Rectal smooth muscle tissue (tissue), 1 donor: ENCODE results near the gene PAK1.
"Not testable (repeated sequence)": the region's sequence is repeated elsewhere in the genome, so short reads cannot be mapped to it uniquely, and the experiment has no call there.

Source experiments
- H3K27ac ChIP-seq: one replicate; pipeline ENCODE4 v1.7.0; 2013; ENCODE audit warnings: low read depth, low read length, inconsistent platforms
- H3K27me3 ChIP-seq: one replicate; pipeline ENCODE4 v1.7.0; 2013; ENCODE audit warnings: low read length; ENCODE audit not compliant: control insufficient read depth, insufficient read depth
- H3K36me3 ChIP-seq: one replicate; pipeline ENCODE4 v1.7.0; 2013; ENCODE audit warnings: low read length; ENCODE audit not compliant: control insufficient read depth, insufficient read depth
- H3K4me1 ChIP-seq: one replicate; pipeline ENCODE4 v1.7.0; 2013; ENCODE audit warnings: low read length; ENCODE audit not compliant: control insufficient read depth, insufficient read depth
- H3K4me3 ChIP-seq: one replicate; pipeline ENCODE4 v1.7.0; 2013; ENCODE audit warnings: low read length
- H3K9ac ChIP-seq: one replicate; pipeline ENCODE4 v1.7.0; 2013; ENCODE audit warnings: low read length

Gene PAK1

GRCh38 chr11:77505956-77506355 is 32.1 kb upstream of the PAK1 start:
- Histone ChIP-seq H3K4me1 (no peaks in the 10 kb centered on the region), H3K27me3 (no peaks in the 10 kb centered on the region), H3K27ac (no peak overlapping the region)

DNA sequence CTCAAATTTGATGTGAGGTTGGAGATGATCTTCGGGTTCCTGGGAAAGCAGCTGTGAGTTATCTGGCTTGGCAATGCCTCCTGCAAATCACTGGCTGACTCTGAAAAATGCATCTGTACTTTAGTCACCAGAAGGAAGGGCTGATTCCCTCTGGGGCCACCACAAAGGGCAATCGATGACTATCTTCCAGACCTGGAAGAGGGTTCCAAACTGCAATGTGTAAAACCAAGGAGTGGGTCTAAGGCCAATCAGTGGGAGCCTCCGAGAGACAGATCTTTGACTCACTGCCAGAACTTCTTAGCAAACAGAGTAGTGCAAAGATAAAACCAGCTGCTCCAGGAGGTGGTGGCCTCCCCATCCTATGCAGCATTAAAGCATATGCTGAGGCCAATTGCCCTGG is 29.1 kb upstream of the PAK1 start:
- H3K36me3 ChIP-seq, result no peaks in the 10 kb centered on the region
- no peak overlapping the region for H3K27ac ChIP-seq
- H3K9ac ChIP-seq, result no peak overlapping the region
- no peaks in the 10 kb centered on the region for H3K4me1 ChIP-seq
- no peak overlapping the region for H3K4me3 ChIP-seq
- no peaks in the 10 kb centered on the region for H3K27me3 ChIP-seq

More at GRCh38 chr11:77505956-77506355, 32.1 kb upstream of the PAK1 start:
- no peak overlapping the region for H3K4me3 ChIP-seq
- no peak overlapping the region for H3K9ac ChIP-seq
- no peaks in the 10 kb centered on the region for H3K36me3 ChIP-seq

DNA sequence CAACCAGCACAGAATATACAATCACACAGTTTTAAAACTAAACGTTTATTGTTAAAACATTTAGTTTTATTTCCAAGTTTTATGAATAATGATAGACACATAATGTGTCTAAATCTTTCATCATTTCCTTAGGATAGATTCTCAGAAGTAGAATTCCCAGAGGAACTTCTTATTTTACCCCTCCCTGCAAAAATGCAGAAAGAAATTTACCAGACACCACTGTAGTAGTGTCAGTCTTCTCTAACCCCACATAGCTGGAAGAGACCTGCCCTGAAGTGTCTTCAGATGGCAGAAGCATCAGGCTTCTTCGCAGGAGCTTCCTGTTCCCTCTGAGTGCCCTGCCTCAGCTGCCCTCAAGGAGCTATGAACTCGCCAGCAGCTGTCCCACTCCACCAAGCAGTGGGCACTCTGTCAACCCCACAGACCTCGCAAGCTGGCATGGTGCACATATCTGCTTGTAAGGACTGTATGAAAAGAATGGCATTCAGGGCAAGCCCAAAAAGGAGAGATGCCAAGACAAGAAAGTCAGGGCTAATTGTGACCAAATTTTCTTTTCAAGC is 28.5 kb upstream of the PAK1 start:
- Histone ChIP-seq H3K4me1 (no peaks in the 10 kb centered on the region), H3K4me3 (no peak overlapping the region), H3K27me3 (no peaks in the 10 kb centered on the region), H3K9ac (no peak overlapping the region), H3K36me3 (no peaks in the 10 kb centered on the region), H3K27ac (no peak overlapping the region)

- H3K36me3 ChIP-seq, result no peaks in the 10 kb centered on the region
- no peak overlapping the region for H3K27ac ChIP-seq
- H3K27me3 ChIP-seq, result no peaks in the 10 kb centered on the region
- no peak overlapping the region for H3K9ac ChIP-seq
- no peak overlapping the region for H3K4me3 ChIP-seq
- H3K4me1 ChIP-seq, result no peaks in the 10 kb centered on the region
These were observed 27.9 kb upstream of the PAK1 start for GRCh38 chr11:77501758-77502157.

GRCh38 chr11:77497368-77497767 is 23.5 kb upstream of the PAK1 start:
- no peaks in the 10 kb centered on the region for H3K4me1 ChIP-seq
- no peaks in the 10 kb centered on the region for H3K36me3 ChIP-seq
- H3K9ac ChIP-seq, result no peak overlapping the region
- no peaks in the 10 kb centered on the region for H3K27me3 ChIP-seq
- no peak overlapping the region for H3K4me3 ChIP-seq
- no peak overlapping the region for H3K27ac ChIP-seq

GRCh38 chr11:77495526-77495925 is 21.6 kb upstream of the PAK1 start:
- no peak overlapping the region for H3K4me3 ChIP-seq
- H3K27ac ChIP-seq, result no peak overlapping the region
- H3K9ac ChIP-seq, result no peak overlapping the region
- no peaks in the 10 kb centered on the region for H3K4me1 ChIP-seq
- H3K36me3 ChIP-seq, result no peaks in the 10 kb centered on the region
- no peaks in the 10 kb centered on the region for H3K27me3 ChIP-seq

GRCh38 chr11:77490035-77490434 is 16.1 kb upstream of the PAK1 start:
- not testable (repeated sequence) for H3K36me3 ChIP-seq, H3K4me3 ChIP-seq

DNA sequence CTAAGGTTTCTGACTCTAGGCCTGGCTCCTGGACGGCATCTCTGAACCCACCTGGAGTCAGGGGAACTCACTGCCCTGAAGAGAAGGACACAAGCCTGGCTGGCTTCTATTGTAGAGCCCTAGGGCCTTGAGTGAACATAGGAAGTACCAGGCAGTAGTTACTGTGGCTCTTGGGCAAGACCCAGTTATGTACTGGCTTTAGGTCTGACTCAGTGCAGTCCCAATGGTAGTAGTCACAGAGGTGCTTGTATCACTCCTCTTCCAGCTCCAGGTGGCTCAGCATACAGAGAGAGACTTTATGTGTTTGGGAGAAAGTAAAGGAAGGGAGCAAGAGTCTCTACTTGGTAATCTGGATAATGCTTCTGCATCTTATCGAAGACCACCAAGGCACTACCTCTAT is 13.9 kb upstream of the PAK1 start:
- no peaks in the 10 kb centered on the region for H3K4me1 ChIP-seq

More at GRCh38 chr11:77490035-77490434, 16.1 kb upstream of the PAK1 start:
- H3K4me1 ChIP-seq, H3K9ac ChIP-seq, H3K27ac ChIP-seq, H3K27me3 ChIP-seq: not testable (repeated sequence)

DNA sequence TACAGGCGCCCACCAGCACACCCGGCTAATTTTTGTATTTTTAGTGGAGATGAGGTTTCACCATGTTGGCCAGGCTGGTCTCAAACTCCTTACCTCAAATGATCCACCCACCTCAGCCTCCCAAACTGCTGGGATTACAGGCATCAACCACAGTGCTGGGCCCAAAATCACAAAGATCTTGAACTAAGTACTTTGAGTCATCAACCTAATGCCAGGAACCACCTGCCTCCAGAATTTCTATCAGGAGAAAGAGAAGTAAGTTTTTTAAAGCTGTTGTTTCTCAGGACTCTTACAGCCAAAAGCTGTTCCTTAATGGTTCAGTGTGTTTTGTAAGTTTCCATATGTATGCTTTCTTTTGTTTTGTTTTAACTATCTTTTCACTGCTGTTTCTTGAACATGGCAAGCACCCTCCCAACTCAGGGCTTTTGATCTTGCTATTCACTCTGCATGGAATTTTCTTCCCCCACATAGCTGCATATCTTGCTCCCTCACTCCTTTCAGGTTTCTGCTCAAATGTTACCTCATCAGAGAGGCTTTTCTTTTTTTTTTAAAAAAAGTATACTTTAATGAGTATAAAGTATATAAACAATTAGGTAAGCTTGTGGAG is 6.0 kb upstream of the PAK1 start:
- Histone ChIP-seq H3K36me3 (no peaks in the 10 kb centered on the region), H3K27me3 (no peaks in the 10 kb centered on the region), H3K4me1 (no peaks in the 10 kb centered on the region), H3K4me3 (no peak overlapping the region), H3K27ac (no peak overlapping the region), H3K9ac (no peak overlapping the region)

More for the DNA sequence above, 13.9 kb upstream of the PAK1 start:
- H3K27ac ChIP-seq, result no peak overlapping the region
- no peak overlapping the region for H3K4me3 ChIP-seq
- H3K36me3 ChIP-seq, result no peaks in the 10 kb centered on the region
- H3K9ac ChIP-seq, result no peak overlapping the region
- H3K27me3 ChIP-seq, result no peaks in the 10 kb centered on the region

DNA sequence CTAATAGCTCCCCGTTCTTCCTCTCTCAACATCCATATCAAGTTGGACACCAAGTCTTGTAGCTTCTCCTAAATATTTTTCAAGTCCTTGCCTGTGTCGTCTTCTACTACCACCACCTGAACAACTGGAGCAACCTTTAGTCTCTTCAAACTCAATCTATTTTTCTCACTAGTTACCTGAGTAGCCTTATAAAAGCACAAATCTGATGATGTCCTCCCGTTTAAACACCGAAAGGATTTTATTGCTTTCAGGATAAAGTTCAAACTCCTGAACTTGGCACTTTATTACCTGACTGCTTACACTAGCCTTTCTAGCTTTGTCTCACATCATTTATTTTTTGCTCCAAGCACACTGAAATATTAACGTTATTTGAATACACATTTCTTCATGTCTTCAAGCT is 1.3 kb upstream of the PAK1 start:
- Histone ChIP-seq H3K27me3 (no peaks in the 10 kb centered on the region), H3K27ac (no peak overlapping the region), H3K4me3 (no peak overlapping the region), H3K4me1 (no peaks in the 10 kb centered on the region), H3K36me3 (no peaks in the 10 kb centered on the region), H3K9ac (no peak overlapping the region)

DNA sequence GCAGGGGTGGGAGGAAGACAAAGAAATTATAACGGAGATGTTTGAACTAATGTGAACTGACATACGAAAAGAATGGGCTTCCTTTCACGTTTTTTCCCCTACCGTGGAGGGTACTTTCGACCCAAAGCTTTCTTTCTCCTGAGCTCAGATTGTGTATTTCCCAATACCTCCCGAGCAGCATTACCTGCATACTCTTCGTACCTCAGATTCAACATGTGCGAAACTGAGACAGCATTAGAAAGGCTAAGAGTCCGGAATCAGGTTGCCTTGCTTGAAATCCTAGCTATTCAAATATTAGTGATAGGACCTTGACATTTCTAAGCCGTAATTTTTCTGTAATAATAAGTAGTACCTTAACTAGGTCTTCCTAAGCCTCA is 778 bp upstream of the PAK1 start:
- no peak overlapping the region for H3K9ac ChIP-seq
- no peaks in the 10 kb centered on the region for H3K36me3 ChIP-seq
- H3K27ac ChIP-seq, result no peak overlapping the region
- H3K4me3 ChIP-seq, result peak overlapping the region; percentile 75
- no peaks in the 10 kb centered on the region for H3K4me1 ChIP-seq
- H3K27me3 ChIP-seq, result no peaks in the 10 kb centered on the region

GRCh38 chr11:77472991-77473800 is 698 bp downstream of the PAK1 start:
- no peak overlapping the region for H3K27ac ChIP-seq
- no peaks in the 10 kb centered on the region for H3K27me3 ChIP-seq
- peak overlapping the region; percentile 75 for H3K4me3 ChIP-seq
- peak overlapping the region; percentile 16 for H3K9ac ChIP-seq
- no peaks in the 10 kb centered on the region for H3K4me1 ChIP-seq
- H3K36me3 ChIP-seq, result no peaks in the 10 kb centered on the region
